ENCODE data around the gene ZC3H18.

ZC3H18 gene

DNA sequence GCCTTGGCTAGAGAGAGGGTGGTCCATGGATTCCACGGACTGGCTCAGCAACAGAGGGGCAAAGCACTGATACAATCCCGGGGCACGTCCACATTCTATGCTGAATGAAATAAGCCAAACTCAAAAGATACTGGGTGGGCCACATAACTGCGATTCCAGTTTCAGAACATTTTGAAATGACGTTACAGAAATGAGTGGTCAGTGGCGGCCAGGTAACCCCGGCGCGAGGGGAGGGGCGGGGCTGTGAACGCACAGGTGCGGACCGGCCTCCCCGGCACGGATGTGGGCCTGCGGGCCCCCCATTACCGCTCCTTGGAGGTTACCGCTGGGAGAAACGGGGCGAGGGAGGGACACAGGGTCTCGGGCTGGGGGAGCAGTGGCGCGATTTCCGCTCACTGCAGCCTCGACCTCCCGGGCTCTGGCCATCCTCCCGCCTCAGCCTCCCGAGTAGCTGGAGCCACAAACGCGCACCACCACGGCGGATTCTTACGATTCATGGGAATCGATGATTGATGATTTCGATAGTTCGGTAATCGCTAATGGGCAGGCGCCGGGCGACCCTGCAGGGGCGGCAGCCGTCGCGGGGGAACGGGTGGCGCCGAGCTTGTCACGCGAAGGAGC lies 92.1 kb downstream of the ZC3H18 start:
- TF ChIP-seq TAF1 (IDR thresholded peaks at IDR 0.05; ENCODE audit: low read depth), result no peak
- TF ChIP-seq TCF12 (IDR thresholded peaks at IDR 0.05; ENCODE audit: low read depth), result no peak
- no peak for TF ChIP-seq EP300 (IDR thresholded peaks at IDR 0.05; ENCODE audit: borderline replicate concordance)
- TF ChIP-seq CREB1 (IDR thresholded peaks at IDR 0.05; ENCODE audit: low read depth), result no peak
- TF ChIP-seq RAD21 (IDR thresholded peaks at IDR 0.05; ENCODE audit: low read depth), result no peak
- no peak for TF ChIP-seq TEAD4 (IDR thresholded peaks at IDR 0.05)
- TF ChIP-seq, protein P1, sequence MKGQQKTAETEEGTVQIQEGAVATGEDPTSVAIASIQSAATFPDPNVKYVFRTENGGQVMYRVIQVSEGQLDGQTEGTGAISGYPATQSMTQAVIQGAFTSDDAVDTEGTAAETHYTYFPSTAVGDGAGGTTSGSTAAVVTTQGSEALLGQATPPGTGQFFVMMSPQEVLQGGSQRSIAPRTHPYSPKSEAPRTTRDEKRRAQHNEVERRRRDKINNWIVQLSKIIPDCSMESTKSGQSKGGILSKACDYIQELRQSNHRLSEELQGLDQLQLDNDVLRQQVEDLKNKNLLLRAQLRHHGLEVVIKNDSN (IDR thresholded peaks at IDR 0.05), result no peak

DNA sequence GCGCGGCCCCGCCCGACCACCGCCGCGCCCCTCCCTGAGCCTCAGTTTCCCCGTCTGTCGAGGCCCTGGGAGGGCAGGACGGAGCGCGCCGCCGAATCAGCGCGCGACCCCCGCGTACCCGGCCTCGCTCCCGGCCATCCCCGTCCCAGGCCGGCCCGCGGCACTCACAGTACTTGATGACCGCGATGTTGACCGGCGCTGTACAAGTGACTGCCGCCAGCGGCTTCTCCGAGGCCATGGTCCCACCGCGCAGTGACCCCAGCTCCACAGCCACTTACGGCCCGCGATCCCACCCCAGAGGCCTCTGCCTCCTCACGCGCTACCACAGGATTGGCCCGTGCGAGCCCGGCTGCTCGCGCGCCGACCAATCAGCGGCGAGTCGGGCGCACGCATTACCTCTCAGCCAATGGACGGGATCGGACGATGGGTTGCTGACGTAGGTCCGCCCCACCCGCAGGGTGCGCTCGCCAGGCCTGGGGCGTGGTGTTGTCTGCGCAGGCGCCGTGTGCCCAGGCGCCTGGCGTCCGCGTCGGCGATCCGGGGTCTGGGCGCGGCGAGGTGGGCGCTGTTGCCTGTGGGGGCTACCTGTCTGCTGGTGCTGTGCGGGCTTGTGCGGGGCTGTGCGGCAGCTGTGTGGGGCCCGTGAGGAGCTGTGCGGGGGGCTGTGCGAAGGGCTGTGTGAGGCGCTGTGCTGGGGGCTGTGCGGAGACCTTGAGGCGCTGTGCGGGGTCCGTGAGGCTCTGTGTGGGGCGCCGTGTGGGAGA lies 92.8 kb downstream of the ZC3H18 start, which contains the start of gene MVD:
Gene MVD (minus strand): TSS at position 249 of the 764 bp plus-strand sequence. CDS start 11 bp downstream, at position 238.
- peak; percentile 84 for TF ChIP-seq TAF1 (IDR thresholded peaks at IDR 0.05; ENCODE audit: low read depth)
- no peak; the same call in 1 of the 2 replicates for TF ChIP-seq ZBTB7A (IDR thresholded peaks at IDR 0.05; ENCODE audit: low read depth)
- no peak for TF ChIP-seq CEBPB (IDR thresholded peaks at IDR 0.05)
- TF ChIP-seq, protein P2, sequence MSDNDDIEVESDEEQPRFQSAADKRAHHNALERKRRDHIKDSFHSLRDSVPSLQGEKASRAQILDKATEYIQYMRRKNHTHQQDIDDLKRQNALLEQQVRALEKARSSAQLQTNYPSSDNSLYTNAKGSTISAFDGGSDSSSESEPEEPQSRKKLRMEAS (IDR thresholded peaks at IDR 0.05), result peak; percentile 68
- peak; percentile 9; the same call in 1 of the 2 replicates for TF ChIP-seq NFIC (IDR thresholded peaks at IDR 0.05)
- TF ChIP-seq RAD21 (IDR thresholded peaks at IDR 0.05; ENCODE audit: low read depth), result no peak
- no peak for TF ChIP-seq TCF12 (IDR thresholded peaks at IDR 0.05; ENCODE audit: low read depth)
- TF ChIP-seq, protein P1 (IDR thresholded peaks at IDR 0.05), result no peak
- peak; percentile 72 for TF ChIP-seq YY1 (IDR thresholded peaks at IDR 0.05; ENCODE audit: low read depth)
- peak; percentile 66; the same call in 1 of the 2 replicates for TF ChIP-seq FOXM1 (IDR thresholded peaks at IDR 0.05; ENCODE audit: borderline replicate concordance, low read depth)
- no peak for TF ChIP-seq EGR1 (IDR thresholded peaks at IDR 0.05)
- peak; percentile 87 for TF ChIP-seq CREB1 (IDR thresholded peaks at IDR 0.05; ENCODE audit: low read depth)
- TF ChIP-seq EP300 (IDR thresholded peaks at IDR 0.05; ENCODE audit: borderline replicate concordance), result peak; percentile 52; the same call in 1 of the 2 replicates
- TF ChIP-seq REST (IDR thresholded peaks at IDR 0.05; ENCODE audit: low read depth), result 0 out of 2 replicates have a peak, but pooled peaks have one; percentile 18
- TF ChIP-seq TEAD4 (IDR thresholded peaks at IDR 0.05), result no peak

GRCh38 chr16:88665148-88665547 lies 94.9 kb downstream of the ZC3H18 start:
- TF ChIP-seq EGR1 (IDR thresholded peaks at IDR 0.05) (no peak), EP300 (IDR thresholded peaks at IDR 0.05; ENCODE audit: borderline replicate concordance) (no peak), ZBTB7A (IDR thresholded peaks at IDR 0.05; ENCODE audit: low read depth) (no peak), CREB1 (IDR thresholded peaks at IDR 0.05; ENCODE audit: low read depth) (no peak), TEAD4 (IDR thresholded peaks at IDR 0.05) (no peak), FOXM1 (IDR thresholded peaks at IDR 0.05; ENCODE audit: borderline replicate concordance, low read depth) (no peak), REST (IDR thresholded peaks at IDR 0.05; ENCODE audit: low read depth) (no peak), NFIC (IDR thresholded peaks at IDR 0.05) (no peak), TAF1 (IDR thresholded peaks at IDR 0.05; ENCODE audit: low read depth) (no peak), TCF12 (IDR thresholded peaks at IDR 0.05; ENCODE audit: low read depth) (no peak), CEBPB (IDR thresholded peaks at IDR 0.05) (no peak), YY1 (IDR thresholded peaks at IDR 0.05; ENCODE audit: low read depth) (no peak)
- TF ChIP-seq, protein P2 (IDR thresholded peaks at IDR 0.05), result no peak
- TF ChIP-seq, protein P1 (IDR thresholded peaks at IDR 0.05), result no peak

- TF ChIP-seq TEAD4 (IDR thresholded peaks at IDR 0.05), result no peak
- TF ChIP-seq TCF12 (IDR thresholded peaks at IDR 0.05; ENCODE audit: low read depth), result no peak
- no peak for TF ChIP-seq FOXM1 (IDR thresholded peaks at IDR 0.05; ENCODE audit: borderline replicate concordance, low read depth)
Measured at GRCh38 chr16:88665570-88665969, 95.4 kb downstream of the ZC3H18 start.

DNA sequence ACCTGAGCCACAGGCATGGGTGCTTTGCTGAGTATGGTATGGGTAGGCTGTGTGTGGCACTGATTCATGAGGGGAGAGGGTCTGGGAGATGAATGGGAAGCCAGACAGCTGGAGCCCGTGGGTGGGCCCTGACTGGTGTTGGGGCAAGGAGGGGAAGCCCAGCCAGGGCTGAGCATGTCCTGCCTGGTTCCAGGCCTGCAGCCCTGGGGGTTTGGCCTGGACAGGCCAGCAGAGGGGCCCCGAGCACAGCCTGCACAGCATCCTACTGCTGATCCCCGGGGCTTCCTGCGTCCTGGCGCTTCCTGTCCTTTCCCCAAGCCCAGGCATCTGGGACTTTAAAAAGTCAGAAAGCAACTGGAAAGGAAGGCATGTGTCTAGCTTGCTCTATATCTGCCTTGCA lies 97.3 kb downstream of the ZC3H18 start:
- TF ChIP-seq CEBPB (IDR thresholded peaks at IDR 0.05), result no peak
- TF ChIP-seq YY1 (IDR thresholded peaks at IDR 0.05; ENCODE audit: low read depth), result no peak
- TF ChIP-seq TEAD4 (IDR thresholded peaks at IDR 0.05), result no peak
